ENCODE measurements around the gene TIMP1.
"Not testable (repeated sequence)": the region's sequence is repeated elsewhere in the genome, so short reads cannot be mapped to it uniquely, and the experiment has no call there.

Gene TIMP1

GRCh38 chrX:47574076-47574546 is 8.1 kb upstream of the TIMP1 start:
- no peak for DNase-seq

- DNase-seq = no peak
Observed at GRCh38 chrX:47574547-47575301, 7.5 kb upstream of the TIMP1 start.

GRCh38 chrX:47576021-47576898 is 6.0 kb upstream of the TIMP1 start:
- no peak for DNase-seq

- DNase-seq = no peak
Observed at GRCh38 chrX:47577424-47577823, 4.8 kb upstream of the TIMP1 start.

GRCh38 chrX:47577901-47578300 is 4.3 kb upstream of the TIMP1 start:
- DNase-seq = no peak

GRCh38 chrX:47578692-47579091 is 3.5 kb upstream of the TIMP1 start:
- peak in 1 of 2 donors; percentile 36 for DNase-seq

GRCh38 chrX:47579537-47579936 is 2.7 kb upstream of the TIMP1 start:
- DNase-seq = peak; percentile 18 to 69

GRCh38 chrX:47583240-47583861 is 1.1 kb downstream of the TIMP1 start:
- no peak for DNase-seq

GRCh38 chrX:47584714-47585113 is 2.5 kb downstream of the TIMP1 start:
- no peak for DNase-seq

- no peak for DNase-seq
Observed at GRCh38 chrX:47585273-47585672, 3.0 kb downstream of the TIMP1 start.

- DNase-seq = no peak
Observed at GRCh38 chrX:47586043-47586787, 4.0 kb downstream of the TIMP1 start.

GRCh38 chrX:47587091-47587891 is 5.1 kb downstream of the TIMP1 start:
- DNase-seq = no peak

GRCh38 chrX:47587906-47588735 is 5.9 kb downstream of the TIMP1 start:
- no peak for DNase-seq

- no peak for DNase-seq
Observed at GRCh38 chrX:47590984-47591383, 8.7 kb downstream of the TIMP1 start.

GRCh38 chrX:47593522-47593921 is 11.3 kb downstream of the TIMP1 start:
- DNase-seq = no peak

- no peak for DNase-seq
Observed at GRCh38 chrX:47595716-47596251, 13.5 kb downstream of the TIMP1 start.

- DNase-seq = no peak
Observed at GRCh38 chrX:47596256-47596655, 14.0 kb downstream of the TIMP1 start.

- DNase-seq = no peak
Observed at GRCh38 chrX:47597222-47597621, 15.0 kb downstream of the TIMP1 start.

- not testable (repeated sequence) for DNase-seq
Observed at GRCh38 chrX:47603125-47603524, 20.9 kb downstream of the TIMP1 start.

GRCh38 chrX:47605024-47605423 is 22.8 kb downstream of the TIMP1 start:
- no peak for DNase-seq

- DNase-seq = no peak
Observed at GRCh38 chrX:47607091-47607490, 24.9 kb downstream of the TIMP1 start.

Measured in CD4-positive, alpha-beta T cell treated with Interleukin-1 beta for 1 hour (primary cell).